ENCODE results near the gene IGFL1. TPM values are rescaled to one million over a fixed set of nuclear protein-coding genes. Genes with fewer than 3 reads are reported as not detected.
"Not testable (repeated sequence)": the region's sequence is repeated elsewhere in the genome, so short reads cannot be mapped to it uniquely, and the experiment has no call there.

The IGFL1 gene
- total RNA-seq, 1 donor from 2014 or later = 0.56 TPM

DNA sequence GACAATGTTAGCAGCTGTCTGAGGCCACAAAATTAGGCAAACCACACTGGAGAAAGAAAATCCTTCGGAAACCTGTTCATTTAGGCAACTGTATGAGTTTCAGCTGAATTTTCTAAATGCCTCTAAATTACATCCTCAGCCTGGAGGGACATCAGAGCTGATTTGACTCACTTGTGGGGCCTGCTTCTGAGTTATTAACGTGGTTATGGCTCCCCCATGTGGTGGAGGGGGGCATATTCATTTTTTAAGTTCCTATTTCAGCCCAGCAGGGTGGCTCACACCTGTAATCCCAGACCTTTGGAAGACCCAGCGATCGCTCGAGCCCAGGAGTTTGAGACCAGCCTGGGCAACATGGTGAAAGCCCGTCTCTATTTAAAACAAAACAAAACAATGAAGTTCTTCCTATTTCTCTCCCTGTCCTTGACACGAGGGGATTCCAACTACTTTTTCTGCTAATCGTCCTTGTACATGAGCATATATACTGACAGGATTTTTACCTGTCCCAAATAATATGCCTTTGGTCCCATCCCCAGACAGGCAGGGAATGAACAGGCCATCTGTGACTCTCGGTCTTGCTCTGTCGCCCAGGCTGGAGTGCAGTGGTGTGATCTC lies 35.8 kb downstream of the IGFL1 start:
- peaks cover 10% of the 10 kb centered on the region for H3K4me1 Mint-ChIP-seq (ENCODE audit: unreplicated experiment)
- no peaks in the 10 kb centered on the region for H3K9me3 Mint-ChIP-seq
- peak; percentile 81 for DNase-seq (ENCODE audit: extremely low spot score, unreplicated experiment)
- no peaks in the 10 kb centered on the region for H3K36me3 Mint-ChIP-seq
- no peak overlapping the region for H3K4me3 Mint-ChIP-seq
- peaks cover 20% of the 10 kb centered on the region for H3K27me3 Mint-ChIP-seq
- no peak overlapping the region for H3K27ac Mint-ChIP-seq
- TF ChIP-seq, protein P1, sequence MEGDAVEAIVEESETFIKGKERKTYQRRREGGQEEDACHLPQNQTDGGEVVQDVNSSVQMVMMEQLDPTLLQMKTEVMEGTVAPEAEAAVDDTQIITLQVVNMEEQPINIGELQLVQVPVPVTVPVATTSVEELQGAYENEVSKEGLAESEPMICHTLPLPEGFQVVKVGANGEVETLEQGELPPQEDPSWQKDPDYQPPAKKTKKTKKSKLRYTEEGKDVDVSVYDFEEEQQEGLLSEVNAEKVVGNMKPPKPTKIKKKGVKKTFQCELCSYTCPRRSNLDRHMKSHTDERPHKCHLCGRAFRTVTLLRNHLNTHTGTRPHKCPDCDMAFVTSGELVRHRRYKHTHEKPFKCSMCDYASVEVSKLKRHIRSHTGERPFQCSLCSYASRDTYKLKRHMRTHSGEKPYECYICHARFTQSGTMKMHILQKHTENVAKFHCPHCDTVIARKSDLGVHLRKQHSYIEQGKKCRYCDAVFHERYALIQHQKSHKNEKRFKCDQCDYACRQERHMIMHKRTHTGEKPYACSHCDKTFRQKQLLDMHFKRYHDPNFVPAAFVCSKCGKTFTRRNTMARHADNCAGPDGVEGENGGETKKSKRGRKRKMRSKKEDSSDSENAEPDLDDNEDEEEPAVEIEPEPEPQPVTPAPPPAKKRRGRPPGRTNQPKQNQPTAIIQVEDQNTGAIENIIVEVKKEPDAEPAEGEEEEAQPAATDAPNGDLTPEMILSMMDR (conservative IDR thresholded peaks at IDR 0.05) = peak; percentile 98

DNA sequence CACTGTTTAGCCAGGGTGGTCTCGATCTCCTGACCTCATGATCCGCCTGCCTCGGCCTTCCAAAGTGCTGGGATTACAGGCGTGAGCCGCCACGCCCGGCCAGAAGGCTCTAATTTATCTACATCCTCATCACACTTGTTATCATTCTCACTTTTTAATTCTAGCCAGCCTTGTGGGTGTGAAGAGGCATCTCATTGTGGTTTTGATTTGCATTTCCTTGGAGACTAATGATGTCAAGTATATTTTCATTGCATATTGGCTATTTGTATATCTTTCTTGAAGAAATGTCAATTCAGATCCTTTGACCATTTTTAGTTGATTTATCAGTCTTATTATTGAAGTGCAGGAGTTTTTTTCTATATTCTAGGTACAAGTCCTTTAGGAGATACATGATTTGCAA lies 39.6 kb downstream of the IGFL1 start:
- H3K4me3 Mint-ChIP-seq = no peak overlapping the region

DNA sequence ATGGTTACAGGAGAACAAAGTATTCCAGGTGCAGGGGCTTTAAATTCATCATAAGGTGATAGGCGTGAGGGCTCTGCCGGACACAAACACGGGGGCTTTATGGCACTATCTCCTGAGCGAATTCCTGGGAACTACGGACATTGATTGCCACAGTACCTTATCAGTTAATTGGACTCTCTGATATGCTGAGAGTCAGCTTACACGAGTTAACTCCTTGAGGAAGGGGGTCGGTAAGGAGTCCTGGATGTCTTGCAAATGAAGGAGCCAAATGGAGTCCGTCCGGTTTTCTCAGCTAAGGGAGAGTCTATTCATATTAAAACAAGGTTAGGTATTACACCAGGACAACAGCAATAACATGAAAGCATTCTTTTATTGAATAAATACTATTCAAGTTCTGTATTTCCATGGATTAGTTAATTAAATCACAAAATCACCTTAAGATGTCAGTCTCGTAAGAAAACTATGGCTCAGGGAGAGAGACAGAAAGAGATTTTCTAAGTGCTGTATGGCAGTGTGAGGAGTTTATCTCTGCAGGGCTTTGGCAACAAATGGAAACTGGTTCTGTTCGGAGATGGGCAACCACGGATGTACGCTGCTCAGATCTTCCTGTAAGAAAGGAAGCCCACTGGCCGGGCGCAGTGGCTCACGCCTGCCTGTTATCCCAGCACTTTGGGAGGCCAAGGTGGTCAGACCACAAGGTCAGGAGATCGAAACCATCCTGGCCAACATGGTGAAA lies 41.1 kb downstream of the IGFL1 start:
- Mint-ChIP-seq H3K27ac (no peak overlapping the region), H3K4me3 (no peak overlapping the region), H3K36me3 (no peaks in the 10 kb centered on the region), H3K9me3 (no peaks in the 10 kb centered on the region), H3K27me3 (peaks cover 32% of the 10 kb centered on the region), H3K4me1 (ENCODE audit: unreplicated experiment) (no peaks in the 10 kb centered on the region)
- no peak for DNase-seq (ENCODE audit: extremely low spot score, unreplicated experiment)
- TF ChIP-seq, protein P1 (conservative IDR thresholded peaks at IDR 0.05) = no peak

More for the DNA sequence above, 39.6 kb downstream of the IGFL1 start:
- DNase-seq (ENCODE audit: extremely low spot score, unreplicated experiment) = no peak
- TF ChIP-seq, protein P1 (conservative IDR thresholded peaks at IDR 0.05) = no peak
- peaks cover 36% of the 10 kb centered on the region for H3K27me3 Mint-ChIP-seq
- H3K4me1 Mint-ChIP-seq (ENCODE audit: unreplicated experiment) = peaks cover 7% of the 10 kb centered on the region
- H3K9me3 Mint-ChIP-seq = no peaks in the 10 kb centered on the region
- no peak overlapping the region for H3K27ac Mint-ChIP-seq
- H3K36me3 Mint-ChIP-seq = no peaks in the 10 kb centered on the region

DNA sequence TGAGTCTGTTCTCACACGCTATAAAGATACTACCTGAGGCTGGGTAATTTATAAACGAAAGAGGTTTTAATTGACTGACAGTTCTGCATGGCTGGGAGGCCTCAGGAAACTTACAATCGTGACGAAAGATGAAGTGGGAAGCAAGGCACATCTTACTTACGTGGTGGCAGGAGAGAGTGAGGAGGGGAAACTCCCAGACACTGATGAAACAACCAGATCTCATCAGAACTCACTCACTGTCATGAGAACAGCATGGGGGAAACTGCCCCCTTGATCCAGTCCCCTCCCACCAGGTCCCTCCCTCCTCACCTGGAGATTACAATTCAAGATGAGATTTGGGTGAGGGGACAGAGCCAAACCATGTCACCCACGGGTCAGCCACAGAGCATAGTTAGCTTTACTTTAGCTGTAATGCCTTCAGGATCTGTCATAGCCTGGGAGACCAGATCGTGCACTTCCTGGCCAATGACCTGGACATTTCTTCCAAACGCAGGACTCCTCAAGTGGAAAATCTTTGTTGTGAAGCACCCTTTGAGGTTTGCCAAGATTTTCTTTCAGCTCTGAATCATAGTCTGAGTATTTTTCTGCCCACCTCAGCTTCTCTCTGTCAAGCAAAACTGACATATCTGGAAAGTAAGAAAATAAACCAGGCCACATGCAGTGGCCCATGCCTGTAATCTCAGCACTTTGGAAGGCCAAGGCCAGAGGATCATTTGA lies 42.1 kb downstream of the IGFL1 start:
- Mint-ChIP-seq H3K4me3 (no peak overlapping the region), H3K9me3 (no peaks in the 10 kb centered on the region), H3K27ac (no peak overlapping the region), H3K4me1 (ENCODE audit: unreplicated experiment) (no peaks in the 10 kb centered on the region), H3K36me3 (no peaks in the 10 kb centered on the region), H3K27me3 (peaks cover 32% of the 10 kb centered on the region)
- no peak for DNase-seq (ENCODE audit: extremely low spot score, unreplicated experiment)
- TF ChIP-seq, protein P1 (conservative IDR thresholded peaks at IDR 0.05) = no peak

DNA sequence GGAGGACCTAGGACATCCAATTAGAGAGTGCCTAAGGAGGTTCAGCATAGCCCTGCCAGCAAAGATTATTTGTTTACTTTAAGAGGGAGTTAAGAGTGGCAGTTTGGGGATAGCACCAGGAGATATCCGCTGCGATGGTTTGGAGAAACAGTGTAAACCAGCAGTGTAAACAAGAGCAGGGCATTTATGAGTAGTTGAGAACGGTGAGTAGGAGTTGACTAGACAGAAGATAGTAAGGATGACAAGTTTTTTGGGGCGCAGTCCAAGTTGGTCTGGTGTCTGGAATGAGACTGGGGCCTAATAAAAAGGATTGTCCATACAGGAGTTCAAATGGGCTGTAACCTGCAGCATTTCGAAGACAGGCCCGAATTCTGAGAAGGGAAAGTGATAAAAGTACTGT lies 44.4 kb downstream of the IGFL1 start:
- H3K36me3 Mint-ChIP-seq; H3K4me3 Mint-ChIP-seq; H3K4me1 Mint-ChIP-seq (ENCODE audit: unreplicated experiment); H3K9me3 Mint-ChIP-seq; H3K27ac Mint-ChIP-seq; DNase-seq (ENCODE audit: extremely low spot score, unreplicated experiment): not testable (repeated sequence)
- H3K27me3 Mint-ChIP-seq = peaks cover 42% of the 10 kb centered on the region

DNA sequence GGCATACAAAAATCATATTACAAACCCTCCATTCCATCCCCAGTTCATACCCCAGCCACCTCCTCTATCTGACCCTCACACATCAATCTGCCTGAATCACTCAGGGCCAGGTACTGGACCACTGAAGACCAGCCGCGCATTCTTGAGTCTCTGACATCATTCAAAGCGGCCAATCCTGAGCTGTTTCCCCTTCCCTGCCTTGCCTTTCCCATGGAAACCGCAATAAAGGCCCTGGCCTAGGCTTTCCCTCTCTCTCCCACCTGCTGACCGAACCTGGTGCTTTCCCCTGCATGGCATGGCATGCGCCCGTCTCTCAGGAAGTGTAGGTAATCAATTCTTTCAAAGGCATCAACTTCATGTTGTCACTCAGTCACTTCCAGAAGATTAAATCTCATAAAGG lies 49.6 kb downstream of the IGFL1 start:
- DNase-seq (ENCODE audit: extremely low spot score, unreplicated experiment) = no peak
- TF ChIP-seq, protein P1 (conservative IDR thresholded peaks at IDR 0.05) = no peak
- H3K27ac Mint-ChIP-seq = no peak overlapping the region
- no peaks in the 10 kb centered on the region for H3K9me3 Mint-ChIP-seq
- H3K4me1 Mint-ChIP-seq (ENCODE audit: unreplicated experiment) = no peaks in the 10 kb centered on the region
- H3K27me3 Mint-ChIP-seq = peaks cover 24% of the 10 kb centered on the region
- H3K36me3 Mint-ChIP-seq = no peaks in the 10 kb centered on the region
- H3K4me3 Mint-ChIP-seq = no peak overlapping the region
